PFSK-1 (cell line): Measurements from ENCODE around the gene SLCO2A1.

Experiments used
- FOXP2 ChIP-seq: optimal IDR thresholded peaks from 2 replicates; pipeline ENCODE3; 2011; ENCODE audit warnings: borderline replicate concordance, control low read depth, inconsistent platforms; ENCODE audit not compliant: insufficient read depth; ENCODE audit errors: extremely low read length, extremely low read depth
- POLR2AphosphoS5 ChIP-seq: IDR thresholded peaks from 2 replicates; pipeline ENCODE4 v1.6.1; 2012; ENCODE audit warnings: low read depth, mild to moderate bottlenecking, control low read depth, low read length, moderate library complexity
- SIN3A ChIP-seq: IDR thresholded peaks from 2 replicates; pipeline ENCODE4 v1.6.1; 2012; ENCODE audit warnings: mild to moderate bottlenecking, low read length, moderate library complexity, borderline replicate concordance; ENCODE audit not compliant: insufficient read depth
- TAF1 ChIP-seq: IDR thresholded peaks from 2 replicates; pipeline ENCODE4 v1.6.1; 2012; ENCODE audit warnings: low read length, control low read depth, borderline replicate concordance; ENCODE audit not compliant: insufficient read depth
- TF ChIP-seq, protein P1 (sequence below), 2 experiments: IDR thresholded peaks; 2 replicates each; pipeline versions ENCODE4 v1.6.1 to v1.8.0; 2011 to 2012; ENCODE audit warnings: low read depth in 2 of 2, low read length in 2 of 2, control low read depth in 1 of 2, inconsistent platforms in 1 of 2, mild to moderate bottlenecking in 1 of 2, moderate library complexity in 1 of 2; ENCODE audit not compliant: insufficient read depth in 1 of 2

Gene SLCO2A1

DNA sequence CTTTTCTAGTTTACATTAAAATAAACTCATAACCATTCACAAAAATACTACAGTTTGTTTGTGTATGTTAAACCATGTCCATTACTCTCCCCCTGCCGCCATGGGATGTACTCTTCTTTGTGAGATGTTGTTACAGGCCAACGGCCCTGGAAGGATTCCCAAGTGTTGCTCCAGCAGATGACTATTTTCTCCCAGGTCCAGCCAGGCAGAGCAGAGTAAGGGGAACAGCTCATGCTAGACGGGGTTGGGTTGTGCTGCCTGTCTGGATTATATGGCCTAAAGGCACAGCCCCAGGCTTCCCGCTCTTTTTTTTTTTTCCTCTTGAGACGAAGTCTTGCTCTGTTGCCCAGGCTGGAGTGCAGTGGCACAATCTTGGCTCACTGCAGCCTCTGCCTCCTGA, 24.5 kb upstream of the SLCO2A1 start:
- TF ChIP-seq TAF1 = no peak
- no peak for TF ChIP-seq POLR2AphosphoS5
- no peak for TF ChIP-seq FOXP2
- TF ChIP-seq, protein P1, sequence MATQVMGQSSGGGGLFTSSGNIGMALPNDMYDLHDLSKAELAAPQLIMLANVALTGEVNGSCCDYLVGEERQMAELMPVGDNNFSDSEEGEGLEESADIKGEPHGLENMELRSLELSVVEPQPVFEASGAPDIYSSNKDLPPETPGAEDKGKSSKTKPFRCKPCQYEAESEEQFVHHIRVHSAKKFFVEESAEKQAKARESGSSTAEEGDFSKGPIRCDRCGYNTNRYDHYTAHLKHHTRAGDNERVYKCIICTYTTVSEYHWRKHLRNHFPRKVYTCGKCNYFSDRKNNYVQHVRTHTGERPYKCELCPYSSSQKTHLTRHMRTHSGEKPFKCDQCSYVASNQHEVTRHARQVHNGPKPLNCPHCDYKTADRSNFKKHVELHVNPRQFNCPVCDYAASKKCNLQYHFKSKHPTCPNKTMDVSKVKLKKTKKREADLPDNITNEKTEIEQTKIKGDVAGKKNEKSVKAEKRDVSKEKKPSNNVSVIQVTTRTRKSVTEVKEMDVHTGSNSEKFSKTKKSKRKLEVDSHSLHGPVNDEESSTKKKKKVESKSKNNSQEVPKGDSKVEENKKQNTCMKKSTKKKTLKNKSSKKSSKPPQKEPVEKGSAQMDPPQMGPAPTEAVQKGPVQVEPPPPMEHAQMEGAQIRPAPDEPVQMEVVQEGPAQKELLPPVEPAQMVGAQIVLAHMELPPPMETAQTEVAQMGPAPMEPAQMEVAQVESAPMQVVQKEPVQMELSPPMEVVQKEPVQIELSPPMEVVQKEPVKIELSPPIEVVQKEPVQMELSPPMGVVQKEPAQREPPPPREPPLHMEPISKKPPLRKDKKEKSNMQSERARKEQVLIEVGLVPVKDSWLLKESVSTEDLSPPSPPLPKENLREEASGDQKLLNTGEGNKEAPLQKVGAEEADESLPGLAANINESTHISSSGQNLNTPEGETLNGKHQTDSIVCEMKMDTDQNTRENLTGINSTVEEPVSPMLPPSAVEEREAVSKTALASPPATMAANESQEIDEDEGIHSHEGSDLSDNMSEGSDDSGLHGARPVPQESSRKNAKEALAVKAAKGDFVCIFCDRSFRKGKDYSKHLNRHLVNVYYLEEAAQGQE (IDR thresholded peaks at IDR 0.05; ENCODE audit: insufficient read depth in 1 of 2, low read depth in 2 of 2, low read length in 2 of 2) = no peak
- TF ChIP-seq SIN3A = no peak

DNA sequence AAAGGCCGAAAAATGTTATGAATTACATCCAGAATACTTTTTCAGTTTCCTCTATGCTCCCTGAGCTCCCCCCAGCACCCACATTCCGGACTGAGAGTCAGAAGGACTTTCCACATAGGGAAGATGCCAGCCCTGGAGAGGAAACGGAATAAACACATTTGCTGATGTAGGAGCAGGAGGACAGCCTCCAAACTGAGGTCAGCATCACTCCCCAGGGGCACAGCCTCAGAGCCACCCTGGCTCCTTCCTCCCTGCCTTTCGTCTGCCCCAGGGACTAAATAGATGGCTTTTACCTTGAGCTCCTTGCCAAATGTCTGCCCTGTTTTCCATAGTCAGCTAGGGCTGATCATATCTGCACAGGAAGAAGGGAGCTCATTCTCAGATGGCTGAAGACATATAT, 22.6 kb upstream of the SLCO2A1 start:
- TF ChIP-seq SIN3A (no peak), POLR2AphosphoS5 (no peak), FOXP2 (no peak), TAF1 (no peak)
- TF ChIP-seq, protein P1 (IDR thresholded peaks at IDR 0.05; ENCODE audit: insufficient read depth in 1 of 2, low read depth in 2 of 2, low read length in 2 of 2) = no peak

DNA sequence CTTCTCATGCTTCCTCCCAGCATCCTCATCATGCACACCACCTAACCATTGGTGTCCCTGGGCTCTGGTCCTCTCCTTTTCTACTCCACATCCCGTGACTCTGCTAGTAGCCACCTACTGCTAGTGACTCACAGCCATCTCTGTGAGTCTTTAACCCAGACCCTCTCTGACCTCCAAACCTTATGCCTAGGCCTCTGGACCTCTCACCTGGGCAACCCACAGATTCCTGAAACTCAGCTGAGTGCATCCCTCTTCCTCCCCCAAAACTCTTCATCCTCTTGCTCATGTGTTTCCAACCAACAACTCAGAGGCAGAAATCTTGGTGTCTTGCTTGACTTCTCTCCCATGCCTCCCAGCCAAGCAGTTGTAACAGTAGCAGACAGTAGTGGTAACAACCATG, 20.0 kb upstream of the SLCO2A1 start:
- no peak for TF ChIP-seq TAF1

DNA sequence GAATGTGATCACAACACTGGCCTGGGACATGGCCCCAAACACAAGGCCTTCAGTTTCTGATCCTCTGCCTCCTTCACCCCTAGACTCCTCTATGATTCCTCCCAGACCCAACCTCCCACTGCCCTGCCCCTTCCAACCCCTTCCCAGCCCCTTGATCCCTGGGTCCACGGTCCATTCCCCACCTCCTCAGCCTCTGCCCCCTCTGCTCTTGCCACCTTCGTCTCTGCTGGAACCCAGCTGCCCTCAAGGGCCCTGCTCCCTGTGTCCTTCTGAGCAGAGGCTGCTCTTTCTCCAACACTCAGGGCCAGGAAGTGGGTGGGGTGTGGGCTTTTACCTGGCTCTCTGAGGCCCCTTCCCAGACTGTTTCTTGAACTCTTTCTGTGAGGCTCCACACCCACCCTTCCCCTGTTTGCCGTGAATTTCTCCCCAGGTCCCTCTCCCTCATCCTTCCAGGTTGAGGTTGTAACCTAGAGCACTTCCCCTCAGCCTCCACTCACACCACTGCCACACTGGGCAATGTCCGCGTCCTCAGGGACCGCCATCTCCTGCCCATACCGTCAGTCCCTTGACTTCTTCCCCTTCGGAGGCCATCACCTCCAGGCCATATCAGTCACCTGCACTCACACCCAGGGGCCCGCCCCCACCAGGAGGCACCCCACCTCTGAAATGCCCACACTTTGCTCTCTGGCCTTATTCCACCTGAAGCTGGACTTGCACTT, 18.7 kb upstream of the SLCO2A1 start:
- TF ChIP-seq SIN3A (no peak), FOXP2 (no peak), TAF1 (no peak), POLR2AphosphoS5 (no peak)
- TF ChIP-seq, protein P1 (IDR thresholded peaks at IDR 0.05; ENCODE audit: insufficient read depth in 1 of 2, low read depth in 2 of 2, low read length in 2 of 2) = no peak

DNA sequence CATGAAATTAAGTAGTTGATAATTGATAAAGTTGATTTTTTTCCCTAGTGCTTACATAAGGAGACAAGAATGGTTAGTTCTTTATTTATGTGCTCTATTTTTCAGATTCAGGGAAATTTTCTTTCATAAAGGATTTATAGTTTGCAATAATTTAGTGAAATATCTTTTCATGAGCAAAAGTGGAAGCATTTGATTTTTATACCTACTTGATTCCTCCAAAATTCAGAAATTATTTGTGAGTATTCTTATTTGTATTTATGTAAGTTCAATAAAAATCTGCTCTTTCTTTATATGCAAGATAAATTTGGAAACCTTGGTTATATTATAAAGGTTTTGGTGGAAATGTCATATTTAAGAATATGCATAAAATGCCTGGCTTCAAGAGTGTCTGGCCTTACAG, 14.7 kb upstream of the SLCO2A1 start:
- TF ChIP-seq SIN3A (no peak), FOXP2 (no peak), POLR2AphosphoS5 (no peak)
- TF ChIP-seq, protein P1 (IDR thresholded peaks at IDR 0.05; ENCODE audit: insufficient read depth in 1 of 2, low read depth in 2 of 2, low read length in 2 of 2) = no peak
